T-helper 1 cell treated with Interleukin-12 subunit alpha and Interleukin-12 subunit beta and Interleukin-4 antibody, amounts not matched to agents 30 ng/mL and 1 ng/mL, for 36 hours (primary cell): Measurements from ENCODE around the gene KIF6. TPM values are rescaled to one million over a fixed set of nuclear protein-coding genes. Genes with fewer than 3 reads are reported as not detected.
"Not testable (repeated sequence)": the region's sequence is repeated elsewhere in the genome, so short reads cannot be mapped to it uniquely, and the experiment has no call there.

ENCODE experiments used
- intact Hi-C: fragments of 100-400 bp; cut with micrococcal nuclease; formaldehyde crosslinking; loops from one replicate; pipeline ENCODE4 v1.15.1; 2024
- total RNA-seq: library from RNA; stranded (reverse); gene quantifications from 2 replicates; pipeline ENCODE4 v1.2.3, GENCODE V29; 2022

Gene KIF6
- total RNA-seq, 1 donor from 2014 or later: 0.10 TPM

GRCh38 chr6:39508515-39508914, 216.7 kb downstream of the KIF6 start:
- intact Hi-C loops: no loop called here

GRCh38 chr6:39507331-39507998, 217.7 kb downstream of the KIF6 start:
- intact Hi-C loops: no loop called here

- intact Hi-C loops: not testable (repeated sequence)
Observed at GRCh38 chr6:39502362-39502955, 222.7 kb downstream of the KIF6 start.

GRCh38 chr6:39499053-39499452, 226.2 kb downstream of the KIF6 start:
- intact Hi-C loops: no loop called here

GRCh38 chr6:39498096-39498495, 227.1 kb downstream of the KIF6 start:
- intact Hi-C loops: no loop called here

- intact Hi-C loops: no loop called here
Observed at GRCh38 chr6:39496915-39497314, 228.3 kb downstream of the KIF6 start.

GRCh38 chr6:39496456-39496855, 228.8 kb downstream of the KIF6 start:
- intact Hi-C loops: no loop called here

- intact Hi-C loops: no loop called here
Observed at GRCh38 chr6:39495640-39496039, 229.6 kb downstream of the KIF6 start.

GRCh38 chr6:39494998-39495397, 230.2 kb downstream of the KIF6 start:
- intact Hi-C loops: no loop called here

GRCh38 chr6:39493777-39494176, 231.4 kb downstream of the KIF6 start:
- intact Hi-C loops: no loop called here

- intact Hi-C loops: no loop called here
Observed at GRCh38 chr6:39493174-39493573, 232.0 kb downstream of the KIF6 start.

GRCh38 chr6:39490108-39490507, 235.1 kb downstream of the KIF6 start:
- intact Hi-C loops: no loop called here

GRCh38 chr6:39488255-39488879, 236.8 kb downstream of the KIF6 start:
- intact Hi-C loops: no loop called here

- intact Hi-C loops: no loop called here
Observed at GRCh38 chr6:39484276-39484675, 240.9 kb downstream of the KIF6 start.

- intact Hi-C loops: not testable (repeated sequence)
Observed at GRCh38 chr6:39479819-39480218, 245.4 kb downstream of the KIF6 start.

- intact Hi-C loops: no loop called here
Observed at GRCh38 chr6:39476670-39477069, 248.5 kb downstream of the KIF6 start.

GRCh38 chr6:39476151-39476550, 249.1 kb downstream of the KIF6 start:
- intact Hi-C loops: no loop called here

GRCh38 chr6:39471954-39472659, 253.1 kb downstream of the KIF6 start:
- intact Hi-C loops: no loop called here

GRCh38 chr6:39470506-39470905, 254.7 kb downstream of the KIF6 start:
- intact Hi-C loops: no loop called here

GRCh38 chr6:39468385-39468784, 256.8 kb downstream of the KIF6 start:
- intact Hi-C loops: no loop called here

GRCh38 chr6:39466631-39467030, 258.6 kb downstream of the KIF6 start:
- intact Hi-C loops: no loop called here

GRCh38 chr6:39465539-39465938, 259.7 kb downstream of the KIF6 start:
- intact Hi-C loops: no loop called here
